Activated T-helper 1 cell treated with Interleukin-2 at 50 U/mL for 16 hours (primary cell): Measurements from ENCODE around the gene HOXC9.

Experiments used
- DNase-seq: peaks from one replicate; pipeline ENCODE4 v3.0.0-alpha.2; 2020; ENCODE audit warnings: low read depth

Gene HOXC9

DNA sequence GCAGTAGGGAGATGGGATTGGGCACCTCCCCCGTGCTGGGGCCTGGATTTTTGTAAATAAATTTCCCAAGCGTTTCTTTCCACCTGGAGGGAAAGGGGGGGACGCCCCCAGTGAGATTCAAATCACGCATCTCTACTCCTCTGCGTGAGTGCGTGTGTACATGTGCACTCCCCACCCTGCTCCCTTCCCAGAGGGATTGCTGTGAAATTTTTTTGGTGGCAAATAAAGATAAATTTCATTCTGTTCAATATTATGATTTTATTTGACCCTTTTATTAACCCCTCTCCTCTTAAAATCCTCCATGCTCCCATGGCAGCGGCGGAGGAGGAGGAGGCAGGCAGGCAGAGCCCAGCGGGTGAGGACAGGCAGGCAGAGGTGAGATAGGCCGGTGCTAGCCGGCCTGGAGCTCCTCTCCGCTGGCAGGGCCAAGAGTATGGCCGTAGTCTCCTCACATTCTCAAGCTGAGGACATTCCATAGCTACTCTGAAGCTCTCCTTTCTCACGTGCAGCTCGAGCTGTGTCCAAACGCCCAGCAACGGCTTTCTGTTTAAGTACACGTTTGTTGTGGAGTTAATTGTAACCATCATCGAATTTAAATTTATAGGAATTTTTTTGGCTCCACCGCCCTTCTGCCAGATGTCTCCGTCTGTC lies 23.7 kb upstream of the HOXC9 start:
- no peak for DNase-seq

GRCh38 chr12:53976823-53977595 lies 23.0 kb upstream of the HOXC9 start:
- no peak for DNase-seq

DNA sequence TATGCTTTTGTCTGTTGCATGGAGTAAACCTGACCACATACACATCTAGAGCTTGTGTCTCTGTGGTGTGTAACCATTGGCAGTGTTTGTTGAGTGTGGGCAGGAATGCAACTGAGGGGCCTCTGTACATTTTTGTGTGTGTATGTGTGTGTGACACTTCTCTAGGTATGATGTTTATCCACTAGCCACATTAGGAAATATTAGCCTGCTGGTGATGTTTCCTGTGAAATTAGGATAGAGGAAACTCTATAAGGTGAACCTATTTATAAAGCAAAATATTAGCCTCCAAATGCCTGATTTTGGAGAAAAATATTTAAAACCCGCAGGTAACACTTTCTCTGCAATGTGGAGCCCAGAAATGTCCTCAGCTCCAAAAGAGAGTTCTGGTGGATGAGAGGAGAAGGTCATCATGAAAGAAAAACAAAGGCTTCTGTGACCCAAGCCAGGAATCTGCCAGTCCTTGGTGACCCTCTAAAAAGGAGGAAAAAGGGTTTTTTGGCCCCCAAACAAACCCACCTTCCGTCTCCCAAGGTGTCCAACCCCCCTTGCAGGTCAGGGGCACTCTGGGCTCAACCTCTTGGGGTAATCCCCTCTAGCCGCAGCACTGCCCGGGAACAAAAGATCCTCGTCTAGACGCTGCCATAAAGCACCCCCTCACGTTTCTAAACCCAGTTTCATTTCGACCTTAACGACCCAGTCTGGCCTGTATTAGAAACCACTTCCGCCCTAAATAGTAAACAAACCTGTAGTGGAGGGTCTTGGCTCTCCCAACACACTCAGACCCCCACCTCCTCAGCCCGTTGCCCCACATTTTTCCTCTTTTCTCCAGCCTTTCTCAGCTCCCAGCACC lies 22.1 kb upstream of the HOXC9 start:
- no peak for DNase-seq

- DNase-seq, result no peak
Measured at GRCh38 chr12:53978477-53979356, 21.2 kb upstream of the HOXC9 start.

- no peak for DNase-seq
Measured at GRCh38 chr12:53980104-53980801, 19.7 kb upstream of the HOXC9 start.

- DNase-seq, result no peak
Measured at GRCh38 chr12:53980802-53981496, 19.0 kb upstream of the HOXC9 start.

DNA sequence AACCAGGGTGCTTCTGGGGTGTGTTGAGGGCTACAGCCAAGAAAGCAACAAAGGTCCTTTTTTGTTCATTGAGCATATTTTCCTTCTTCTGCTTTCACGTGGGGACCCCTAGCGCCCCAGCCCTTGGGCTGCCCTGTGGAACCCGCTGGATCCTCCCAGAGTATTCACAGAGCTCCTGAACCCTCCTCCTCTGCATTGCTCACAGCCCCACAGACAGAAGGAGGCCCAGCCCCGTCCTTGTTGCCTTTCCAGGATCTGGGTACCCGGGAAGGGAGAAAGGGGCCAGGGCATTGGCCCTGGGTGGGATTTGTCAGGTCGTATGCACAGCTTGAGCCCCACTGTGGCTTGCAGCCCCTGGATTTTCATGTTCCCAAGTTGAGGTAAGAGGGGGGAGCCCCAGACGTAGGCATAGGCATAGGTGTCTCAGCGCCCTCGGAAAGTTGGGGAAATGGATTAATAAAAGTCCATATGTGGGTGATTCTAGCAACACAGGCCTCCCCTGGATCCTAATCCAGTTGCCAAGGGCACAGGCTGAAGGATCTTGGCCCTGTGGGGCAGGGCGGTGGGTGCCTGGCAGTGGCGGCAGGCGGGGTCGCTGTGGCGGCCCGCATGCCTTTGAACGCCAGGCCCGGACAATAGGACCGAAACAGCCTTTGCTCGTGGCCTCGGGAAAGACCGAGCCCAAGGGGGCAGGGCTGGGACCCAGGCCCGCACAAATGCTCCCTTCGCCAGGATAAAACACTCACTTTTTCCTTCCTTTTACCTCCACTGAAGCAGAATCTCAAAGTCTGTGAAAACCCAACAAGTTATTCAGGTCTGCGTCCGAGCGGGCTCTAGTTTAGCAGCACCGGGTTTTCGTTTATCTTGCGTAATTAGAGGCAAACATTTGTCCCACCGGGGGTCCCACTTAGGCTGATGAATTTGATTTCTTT lies 18.1 kb upstream of the HOXC9 start:
- DNase-seq, result no peak

GRCh38 chr12:53982648-53983567 lies 17.1 kb upstream of the HOXC9 start:
- no peak for DNase-seq

GRCh38 chr12:53983568-53983949 lies 16.4 kb upstream of the HOXC9 start:
- no peak for DNase-seq

GRCh38 chr12:53983950-53984572 lies 15.9 kb upstream of the HOXC9 start:
- DNase-seq, result no peak

DNA sequence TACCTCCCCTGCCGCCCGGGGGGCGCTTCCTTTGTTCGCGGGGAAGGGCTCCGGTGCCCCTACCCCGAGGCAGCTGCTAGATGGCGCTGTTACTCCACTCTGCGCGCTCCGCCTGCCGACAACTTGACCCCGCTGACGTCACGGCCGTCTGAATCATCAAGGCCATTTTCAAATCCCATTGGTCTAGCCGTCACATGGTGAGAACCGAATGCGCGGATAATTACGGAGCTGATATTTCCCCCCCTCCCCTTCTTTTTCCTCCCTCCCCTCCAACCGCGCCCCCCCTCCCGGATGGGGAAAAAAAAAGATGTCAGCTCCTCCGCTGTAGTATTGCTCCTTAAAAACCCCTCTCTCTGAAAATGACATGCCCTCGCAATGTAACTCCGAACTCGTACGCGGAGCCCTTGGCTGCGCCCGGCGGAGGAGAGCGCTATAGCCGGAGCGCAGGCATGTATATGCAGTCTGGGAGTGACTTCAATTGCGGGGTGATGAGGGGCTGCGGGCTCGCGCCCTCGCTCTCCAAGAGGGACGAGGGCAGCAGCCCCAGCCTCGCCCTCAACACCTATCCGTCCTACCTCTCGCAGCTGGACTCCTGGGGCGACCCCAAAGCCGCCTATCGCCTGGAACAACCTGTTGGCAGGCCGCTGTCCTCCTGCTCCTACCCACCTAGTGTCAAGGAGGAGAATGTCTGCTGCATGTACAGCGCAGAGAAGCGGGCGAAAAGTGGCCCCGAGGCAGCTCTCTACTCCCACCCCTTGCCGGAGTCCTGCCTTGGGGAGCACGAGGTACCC lies 14.9 kb upstream of the HOXC9 start, which contains the start of gene HOXC10:
Gene HOXC10, plus strand, starts transcription at position 246 of the 791 bp plus-strand sequence. Its CDS starts 114 bp downstream, at position 360.
- DNase-seq, result no peak

- no peak for DNase-seq
Measured at GRCh38 chr12:53985692-53985993, 14.3 kb upstream of the HOXC9 start.

DNA sequence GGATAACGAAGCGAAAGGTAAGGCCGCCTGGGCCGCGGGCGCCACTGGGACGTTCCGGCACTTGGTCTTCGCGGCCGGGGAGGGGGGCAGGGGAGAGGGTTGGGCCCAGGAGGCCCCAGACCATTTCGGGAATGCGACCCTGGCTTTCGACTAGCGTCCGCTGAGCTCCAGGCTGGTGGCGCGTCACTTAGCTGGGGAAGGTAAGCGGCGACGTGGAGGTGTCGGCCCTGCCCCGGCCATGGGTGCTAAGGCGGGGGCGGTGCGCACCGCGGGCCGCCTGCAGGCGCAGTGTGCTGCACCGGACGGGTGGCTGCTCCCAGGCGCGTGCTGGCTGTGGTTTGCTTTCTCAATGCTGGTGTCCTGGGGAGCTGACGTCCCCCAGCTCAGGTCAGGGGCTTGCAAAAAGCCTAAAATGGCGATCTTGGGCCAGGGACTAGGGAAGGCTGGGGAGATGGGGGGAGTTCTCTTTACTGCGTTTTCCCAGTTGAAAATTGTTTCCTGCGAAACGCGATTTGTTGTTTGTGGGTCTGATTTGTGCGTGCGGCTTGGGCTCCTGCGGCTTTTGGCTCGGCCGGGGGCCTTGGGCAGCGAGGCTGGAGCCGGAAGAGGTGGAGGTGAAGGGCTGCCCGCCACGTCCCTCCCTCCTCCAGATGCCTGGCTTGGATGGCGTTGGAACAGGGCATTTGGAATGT lies 13.8 kb upstream of the HOXC9 start:
- DNase-seq, result no peak

DNA sequence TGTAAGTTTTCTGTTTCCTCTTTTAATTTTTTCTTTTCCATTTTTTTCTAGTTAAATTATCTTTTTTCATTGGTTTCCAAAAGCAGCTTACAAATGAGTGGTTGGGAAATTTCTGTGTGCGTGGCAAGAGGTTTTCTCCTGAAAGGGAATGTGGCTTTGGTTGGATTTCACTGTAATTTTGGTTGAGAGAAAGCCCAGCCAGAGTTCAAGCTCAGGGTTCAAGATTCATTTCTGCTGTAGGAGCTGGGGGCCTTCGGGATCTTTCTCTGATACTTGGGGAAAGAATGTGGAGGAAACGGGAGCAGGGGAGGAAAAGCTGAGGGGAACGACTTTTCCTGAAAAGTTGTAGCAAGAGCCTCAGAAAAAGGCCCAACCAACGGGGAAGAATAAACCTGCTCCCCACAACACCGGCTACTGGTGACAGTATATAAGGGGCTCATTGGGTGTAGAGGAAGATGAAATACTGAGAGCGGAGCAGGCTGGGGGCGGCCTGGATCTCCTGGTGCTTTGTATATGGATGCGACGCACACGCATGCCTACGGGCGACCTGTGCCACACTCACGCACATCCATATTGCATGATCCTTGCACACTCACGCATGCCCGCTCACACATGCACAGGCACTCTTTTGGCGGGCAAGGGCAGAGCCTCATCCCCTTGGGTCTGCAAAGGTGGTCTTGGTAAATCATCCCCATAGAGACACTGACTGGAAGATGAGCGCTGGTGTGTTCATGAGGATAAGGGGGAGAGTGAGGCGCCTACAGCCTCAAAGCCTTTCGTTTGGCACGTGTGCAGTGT lies 13.1 kb upstream of the HOXC9 start:
- no peak for DNase-seq

DNA sequence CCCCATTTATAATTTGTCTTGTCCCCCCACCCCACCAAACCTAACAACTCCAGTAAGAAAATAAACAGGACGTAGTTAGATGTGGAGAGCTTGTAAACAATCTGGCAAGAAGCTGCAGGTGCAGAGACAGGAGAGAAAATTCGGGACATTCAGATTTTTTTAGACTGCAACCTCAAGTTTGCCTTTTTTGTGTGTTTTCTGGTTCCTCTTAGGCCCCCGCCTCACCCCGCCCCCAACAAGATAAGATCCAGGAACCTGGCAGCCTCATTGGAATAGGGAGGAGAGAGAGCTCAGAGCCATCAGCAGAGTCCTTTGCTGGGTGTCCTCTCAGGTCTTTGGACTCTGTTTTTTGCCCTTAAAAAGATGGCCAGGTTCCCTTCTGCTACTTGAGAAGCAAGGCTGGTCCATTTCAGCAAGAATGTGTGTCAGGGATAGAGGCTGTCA lies 12.2 kb upstream of the HOXC9 start:
- no peak for DNase-seq
